Colonic mucosa (tissue), 4 donors: ENCODE results near the gene OPHN1. TPM values are rescaled to one million over a fixed set of nuclear protein-coding genes. Genes with fewer than 3 reads are reported as not detected.

Experiments
- DNase-seq: peaks from one replicate; pipeline ENCODE4 v3.0.0-alpha.2; 2020
- H3K27ac ChIP-seq: fragments of 200-600 bp; one replicate; pipeline ENCODE4 v1.8.0; 2021
- H3K27me3 ChIP-seq: fragments of 200-600 bp; one replicate; pipeline ENCODE4 v1.8.0; 2021
- H3K36me3 ChIP-seq: fragments of 200-600 bp; one replicate; pipeline ENCODE4 v1.8.0; 2021
- H3K4me1 ChIP-seq: fragments of 200-600 bp; one replicate; pipeline ENCODE4 v1.8.0; 2021; ENCODE audit warnings: mild to moderate bottlenecking
- H3K4me3 ChIP-seq: fragments of 200-600 bp; one replicate; pipeline ENCODE4 v1.8.0; 2021
- H3K9ac ChIP-seq, 2 donors: one replicate each; pipeline ENCODE4 v1.7.0; 2013; ENCODE audit warnings: control low read depth in 2 of 2, low read depth in 2 of 2, low read length in 2 of 2
- H3K9me3 ChIP-seq: fragments of 200-600 bp; one replicate; pipeline ENCODE4 v1.8.0; 2021
- CTCF ChIP-seq: fragments of 200-600 bp; IDR thresholded peaks from one replicate; pipeline ENCODE4 v1.8.0; 2022; ENCODE audit warnings: antibody characterized with exemption, mild to moderate bottlenecking
- intact Hi-C: fragments of 100-400 bp; cut with DNase I; formaldehyde crosslinking; loops from one replicate; pipeline ENCODE4 v1.14.1; 2022
- total RNA-seq, 2 donors: library from RNA; stranded (reverse); fragmentation: NEBNext Ultra II Directional in 1 of 2; extraction: Animal tissue kit (Norgen Biotek cat#: 25700) in 1 of 2; gene quantifications; one replicate each; pipeline ENCODE4 v1.2.1, GENCODE V29; 2021
- donor health status: healthy.
- donor health status: DM: no; HTN: no; CAD: no.
- donor health status: DM: no; HTN: no; CAD: no.

Gene OPHN1
- total RNA-seq, 2 donors from 2014 or later, result 4.8 to 6.8 TPM

DNA sequence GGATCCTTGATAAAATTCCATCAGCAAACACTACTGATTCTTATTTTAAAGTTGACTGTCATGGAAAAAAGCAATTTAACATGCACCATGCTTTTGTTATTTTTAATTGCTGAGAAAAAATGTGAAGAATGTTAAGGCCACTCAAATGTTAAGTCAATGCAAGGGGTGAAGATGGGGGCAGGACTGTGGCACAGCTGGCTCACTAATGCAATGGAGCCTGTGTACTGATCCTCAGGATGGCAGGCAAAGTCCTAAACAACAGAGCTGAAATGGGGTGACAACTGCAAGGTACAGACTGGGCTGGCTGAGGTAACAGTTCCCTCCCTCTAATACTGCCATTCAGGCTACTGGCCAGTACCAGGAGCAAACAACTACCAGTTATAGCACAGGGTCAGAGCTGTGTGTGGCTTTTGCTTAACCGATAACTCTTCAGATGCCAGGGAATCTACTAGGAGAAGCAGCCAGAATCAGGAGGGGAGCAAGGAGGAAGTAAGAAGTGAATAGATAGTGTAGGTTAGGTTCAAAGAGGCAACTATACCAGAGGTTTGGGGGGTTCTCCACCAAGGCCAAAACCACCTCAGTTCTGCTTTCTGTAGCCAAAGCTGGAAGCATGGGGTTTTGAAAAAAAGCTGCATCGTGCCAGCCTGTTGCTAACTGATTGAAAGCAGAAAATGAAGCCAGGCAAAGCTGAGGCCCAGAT lies 372.6 kb downstream of the OPHN1 start:
- H3K9ac ChIP-seq, result no peak overlapping the region
- H3K27me3 ChIP-seq, result no peaks in the 10 kb centered on the region
- TF ChIP-seq CTCF, result no peak
- intact Hi-C loops, result no loop called here
- H3K27ac ChIP-seq, result no peak overlapping the region
- H3K9me3 ChIP-seq, result no peaks in the 10 kb centered on the region
- H3K4me1 ChIP-seq, result no peaks in the 10 kb centered on the region
- no peak for DNase-seq
- no peak overlapping the region for H3K4me3 ChIP-seq
- no peaks in the 10 kb centered on the region for H3K36me3 ChIP-seq

DNA sequence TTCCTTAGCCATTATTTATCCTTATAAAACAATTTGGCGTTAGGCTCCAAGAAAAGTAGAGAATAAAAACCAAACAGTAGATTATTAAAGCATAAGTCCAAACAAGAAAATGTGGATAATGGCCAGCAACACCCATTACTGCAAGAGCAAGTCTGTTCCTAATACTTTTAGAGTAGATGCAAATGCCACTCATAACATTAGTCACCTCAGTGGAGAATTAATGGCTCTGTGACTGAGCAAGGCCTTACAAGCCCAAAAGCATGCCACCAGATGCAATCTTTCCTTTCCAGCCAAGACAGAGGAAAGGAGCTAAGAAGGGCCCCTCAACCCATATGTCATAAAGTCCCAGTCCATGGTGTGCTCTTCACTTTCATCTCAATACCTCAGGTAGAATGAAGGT lies 373.8 kb downstream of the OPHN1 start:
- Histone ChIP-seq H3K4me3 (no peak overlapping the region), H3K9me3 (no peaks in the 10 kb centered on the region), H3K27ac (no peak overlapping the region), H3K27me3 (no peaks in the 10 kb centered on the region), H3K36me3 (no peaks in the 10 kb centered on the region), H3K9ac (no peak overlapping the region), H3K4me1 (no peaks in the 10 kb centered on the region)
- intact Hi-C loops, result no loop called here
- DNase-seq, result no peak
- TF ChIP-seq CTCF, result no peak

- TF ChIP-seq CTCF, result no peak
- H3K27ac ChIP-seq, result no peak overlapping the region
- DNase-seq, result no peak
- H3K9ac ChIP-seq, result no peak overlapping the region
- intact Hi-C loops, result no loop called here
- H3K36me3 ChIP-seq, result no peaks in the 10 kb centered on the region
- H3K4me1 ChIP-seq, result no peaks in the 10 kb centered on the region
- H3K27me3 ChIP-seq, result no peaks in the 10 kb centered on the region
- no peak overlapping the region for H3K4me3 ChIP-seq
- H3K9me3 ChIP-seq, result no peaks in the 10 kb centered on the region
Observed at GRCh38 chrX:68049466-68049865, 383.8 kb downstream of the OPHN1 start.

GRCh38 chrX:68048774-68049173 lies 384.5 kb downstream of the OPHN1 start:
- no peaks in the 10 kb centered on the region for H3K36me3 ChIP-seq
- intact Hi-C loops, result no loop called here
- no peak for TF ChIP-seq CTCF
- no peak overlapping the region for H3K4me3 ChIP-seq
- H3K27ac ChIP-seq, result no peak overlapping the region
- H3K9me3 ChIP-seq, result no peaks in the 10 kb centered on the region
- no peak overlapping the region for H3K9ac ChIP-seq
- no peaks in the 10 kb centered on the region for H3K4me1 ChIP-seq
- DNase-seq, result no peak
- H3K27me3 ChIP-seq, result no peaks in the 10 kb centered on the region

DNA sequence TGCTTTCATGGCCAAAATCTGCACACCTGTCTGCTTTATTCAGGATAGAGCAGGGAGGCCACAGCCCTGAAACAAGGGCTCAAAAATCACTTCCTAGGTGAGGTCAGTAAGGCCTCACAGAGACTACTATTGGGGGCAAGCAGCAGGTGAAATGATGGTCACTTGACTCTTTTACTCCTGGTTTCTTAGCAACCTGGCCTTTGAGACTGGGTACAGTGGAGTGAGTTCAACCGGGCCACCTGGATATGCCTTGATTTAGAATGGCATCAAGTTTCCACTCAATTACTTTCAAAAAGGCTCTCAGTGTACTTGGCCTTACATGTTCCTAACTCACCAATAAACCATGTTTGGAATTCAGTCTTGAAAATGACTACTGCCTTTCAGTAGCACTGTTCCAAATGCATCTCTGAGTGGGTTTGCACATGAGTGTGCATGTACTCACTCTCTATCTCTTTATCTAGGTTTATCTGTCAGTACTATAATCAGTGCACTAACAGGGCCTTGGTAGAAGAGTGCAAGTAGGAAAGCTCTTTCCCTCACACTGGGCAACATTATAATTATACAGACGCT lies 388.2 kb downstream of the OPHN1 start:
- Histone ChIP-seq H3K4me1 (no peaks in the 10 kb centered on the region), H3K9me3 (no peaks in the 10 kb centered on the region)
- intact Hi-C loops, result no loop called here

More for the DNA sequence above, 388.2 kb downstream of the OPHN1 start:
- Histone ChIP-seq H3K36me3 (no peaks in the 10 kb centered on the region), H3K9ac (no peak overlapping the region), H3K27ac (no peak overlapping the region), H3K27me3 (no peaks in the 10 kb centered on the region), H3K4me3 (no peak overlapping the region)
- TF ChIP-seq CTCF, result no peak
- no peak for DNase-seq
